HepG2 (cell line): ENCODE measurements around the gene MINDY2. TPM values are rescaled to one million over a fixed set of nuclear protein-coding genes. Genes with fewer than 3 reads are reported as not detected.

Source experiments
- BATF2 ChIP-seq: sonication (generic); formaldehyde crosslinking; IDR thresholded peaks from 2 replicates; pipeline ENCODE4 v1.8.0; 2022; ENCODE audit warnings: mild to moderate bottlenecking, missing genetic modification reagents, moderate library complexity
- CEBPB ChIP-seq: IDR thresholded peaks from 2 replicates; pipeline ENCODE4 v1.6.1; 2011; ENCODE audit warnings: low read depth, low read length, improper control_type of control experiment, borderline replicate concordance
- MAZ ChIP-seq, 2 experiments: sonication (generic) in 1 of 2; formaldehyde crosslinking in 1 of 2; IDR thresholded peaks; 2 replicates each; pipeline versions ENCODE4 v1.5.0 to v1.6.1; 2012 to 2020; ENCODE audit warnings: low read depth in 2 of 2, mild to moderate bottlenecking in 2 of 2, borderline replicate concordance in 1 of 2, improper control_type of control experiment in 1 of 2, low read length in 1 of 2, missing genetic modification reagents in 1 of 2, moderate library complexity in 1 of 2
- MEIS1 ChIP-seq: sonication (generic); formaldehyde crosslinking; IDR thresholded peaks from 2 replicates; pipeline ENCODE4 v1.9.0; 2021; ENCODE audit warnings: mild to moderate bottlenecking, missing genetic modification reagents, moderate library complexity, borderline replicate concordance
- NR2C2 ChIP-seq: sonication (generic); formaldehyde crosslinking; IDR thresholded peaks from 2 replicates; pipeline ENCODE4 v1.4.0; 2020; ENCODE audit warnings: missing genetic modification reagents, mild to moderate bottlenecking, moderate library complexity, borderline replicate concordance
- ZBTB4 ChIP-seq: sonication (generic); formaldehyde crosslinking; IDR thresholded peaks from 2 replicates; pipeline ENCODE4 v1.4.0; 2020; ENCODE audit warnings: missing genetic modification reagents, mild to moderate bottlenecking, borderline replicate concordance
- ZEB1 ChIP-seq: IDR thresholded peaks from 2 replicates; pipeline ENCODE4 v1.6.1; 2012; ENCODE audit warnings: mild to moderate bottlenecking, low read depth, inconsistent platforms; ENCODE audit not compliant: insufficient replicate concordance
- ZFP36L1 ChIP-seq: sonication (generic); formaldehyde crosslinking; IDR thresholded peaks from 2 replicates; pipeline ENCODE4 v1.8.0; 2022; ENCODE audit warnings: mild to moderate bottlenecking, missing genetic modification reagents, moderate library complexity
- ZNF12 ChIP-seq: sonication (generic); formaldehyde crosslinking; IDR thresholded peaks from 2 replicates; pipeline ENCODE4 v1.5.0; 2020; ENCODE audit warnings: missing genetic modification reagents
- ZNF121 ChIP-seq: sonication (generic); formaldehyde crosslinking; IDR thresholded peaks from 2 replicates; pipeline ENCODE4 v1.5.0; 2020; ENCODE audit warnings: mild to moderate bottlenecking, missing genetic modification reagents
- ZNF331 ChIP-seq: sonication (generic); formaldehyde crosslinking; IDR thresholded peaks from 2 replicates; pipeline ENCODE4 v1.4.0; 2020; ENCODE audit warnings: missing genetic modification reagents
- ZNF460 ChIP-seq: sonication (generic); formaldehyde crosslinking; IDR thresholded peaks from 2 replicates; pipeline ENCODE4 v1.5.1; 2020; ENCODE audit warnings: missing genetic modification reagents, mild to moderate bottlenecking, borderline replicate concordance
- ZNF503 ChIP-seq: sonication (generic); formaldehyde crosslinking; IDR thresholded peaks from 2 replicates; pipeline ENCODE4 v1.4.0; 2020; ENCODE audit warnings: missing genetic modification reagents
- polyA plus RNA-seq, 8 experiments: library from polyadenylated mRNA; depleted of rRNA in 3 of 8; stranded (reverse) in 7 of 8; unstranded in 1 of 8; fragments of >200 nt; fragmentation: Illumina TruSeq in 4 of 8; extraction: Trizol in 4 of 8; gene quantifications; 2 replicates each; pipeline versions ENCODE4 v1.2.1 to v1.2.3, GENCODE V29; 2011 to 2016; ENCODE audit warnings: low read depth in 4 of 8, missing spikeins in 1 of 8, mixed read lengths in 1 of 8; ENCODE audit not compliant: insufficient read depth in 1 of 8
- total RNA-seq, 5 experiments: library from RNA; depleted of rRNA; stranded (reverse); fragments of >200 nt; fragmentation: Illumina TruSeq; extraction: Trizol; gene quantifications; 2 replicates each; pipeline ENCODE4 v1.2.3, GENCODE V29; 2016; ENCODE audit warnings: low read depth in 1 of 5
- TF ChIP-seq, protein P1 (sequence below): sonication (generic); formaldehyde crosslinking; IDR thresholded peaks from 2 replicates; pipeline ENCODE4 v1.8.0; 2022; ENCODE audit warnings: missing genetic modification reagents, mild to moderate bottlenecking, moderate library complexity, borderline replicate concordance
- TF ChIP-seq, protein P2 (sequence below): sonication (generic); formaldehyde crosslinking; IDR thresholded peaks from 2 replicates; pipeline ENCODE4 v1.5.0; 2020; ENCODE audit warnings: mild to moderate bottlenecking, missing genetic modification reagents, moderate library complexity

Gene MINDY2
- total and polyA plus RNA-seq, 2 of the 13 experiments (the other 11 are each of a cell fraction or from before 2014, with no cell fraction given), result 7.2 to 12.6 TPM

DNA sequence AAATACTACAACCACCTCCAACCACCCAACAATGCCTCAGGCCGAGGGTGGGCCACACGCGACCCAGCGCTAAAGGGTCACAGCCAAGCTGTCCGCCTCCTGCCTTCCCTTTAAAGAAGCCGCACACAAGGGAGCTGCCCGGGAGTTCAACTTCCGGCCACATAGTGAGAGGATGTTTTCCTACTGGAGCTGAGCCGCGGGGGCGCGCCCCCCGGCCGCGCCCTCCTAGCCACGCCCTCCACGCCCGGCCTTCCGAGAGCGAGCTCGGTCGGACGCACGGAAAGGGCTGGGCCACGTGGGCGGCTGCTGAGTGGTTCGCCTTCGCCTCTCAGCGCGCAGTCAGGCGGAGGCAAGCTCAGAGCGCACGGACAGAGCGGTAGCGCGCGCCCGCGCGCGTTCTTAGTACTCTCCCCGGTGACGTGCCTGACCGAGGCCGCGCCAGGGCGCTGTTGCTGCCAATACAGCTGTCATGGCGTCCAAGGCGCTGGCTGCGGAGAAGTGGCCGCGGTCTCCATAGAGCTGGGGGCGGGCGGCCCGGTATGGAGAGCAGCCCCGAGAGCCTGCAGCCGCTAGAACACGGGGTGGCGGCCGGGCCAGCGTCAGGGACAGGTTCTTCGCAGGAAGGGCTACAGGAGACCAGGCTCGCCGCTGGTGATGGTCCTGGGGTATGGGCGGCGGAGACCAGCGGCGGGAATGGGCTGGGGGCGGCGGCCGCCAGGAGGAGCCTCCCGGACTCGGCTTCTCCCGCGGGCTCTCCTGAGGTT lies at the start of gene MINDY2 (continued):
- TF ChIP-seq MEIS1 (peak; percentile 93; the same call in 1 of the 2 replicates), ZNF503 (CRISPR knock-in tag) (peak; percentile 78; the same call in 1 of the 2 replicates), ZBTB4 (CRISPR knock-in tag) (peak; percentile 50; the same call in 1 of the 2 replicates), ZFP36L1 (CRISPR knock-in tag) (no peak; the same call in 1 of the 2 replicates), ZNF12 (CRISPR knock-in tag) (0 out of 2 replicates have a peak, but pooled peaks have one; percentile 24), ZNF460 (CRISPR knock-in tag) (no peak; the same call in 1 of the 2 replicates), BATF2 (0 out of 2 replicates have a peak, but pooled peaks have one; percentile 89), CEBPB (no peak), ZNF331 (CRISPR knock-in tag) (peak; percentile 71; the same call in 1 of the 2 replicates), MAZ (IDR thresholded peaks at IDR 0.05; ENCODE audit: borderline replicate concordance, low read depth, low read length) (0 out of 2 replicates have a peak, but pooled peaks have one; percentile 37), MAZ (CRISPR knock-in tag; IDR thresholded peaks at IDR 0.05; ENCODE audit: low read depth) (peak; percentile 58), ZNF121 (CRISPR knock-in tag) (0 out of 2 replicates have a peak, but pooled peaks have one; percentile 56), ZEB1 (no peak), NR2C2 (peak; percentile 79)
- TF ChIP-seq, protein P1, sequence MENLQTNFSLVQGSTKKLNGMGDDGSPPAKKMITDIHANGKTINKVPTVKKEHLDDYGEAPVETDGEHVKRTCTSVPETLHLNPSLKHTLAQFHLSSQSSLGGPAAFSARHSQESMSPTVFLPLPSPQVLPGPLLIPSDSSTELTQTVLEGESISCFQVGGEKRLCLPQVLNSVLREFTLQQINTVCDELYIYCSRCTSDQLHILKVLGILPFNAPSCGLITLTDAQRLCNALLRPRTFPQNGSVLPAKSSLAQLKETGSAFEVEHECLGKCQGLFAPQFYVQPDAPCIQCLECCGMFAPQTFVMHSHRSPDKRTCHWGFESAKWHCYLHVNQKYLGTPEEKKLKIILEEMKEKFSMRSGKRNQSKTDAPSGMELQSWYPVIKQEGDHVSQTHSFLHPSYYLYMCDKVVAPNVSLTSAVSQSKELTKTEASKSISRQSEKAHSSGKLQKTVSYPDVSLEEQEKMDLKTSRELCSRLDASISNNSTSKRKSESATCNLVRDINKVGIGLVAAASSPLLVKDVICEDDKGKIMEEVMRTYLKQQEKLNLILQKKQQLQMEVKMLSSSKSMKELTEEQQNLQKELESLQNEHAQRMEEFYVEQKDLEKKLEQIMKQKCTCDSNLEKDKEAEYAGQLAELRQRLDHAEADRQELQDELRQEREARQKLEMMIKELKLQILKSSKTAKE (CRISPR knock-in tag), result peak; percentile 70; the same call in 1 of the 2 replicates
- TF ChIP-seq, protein P2, sequence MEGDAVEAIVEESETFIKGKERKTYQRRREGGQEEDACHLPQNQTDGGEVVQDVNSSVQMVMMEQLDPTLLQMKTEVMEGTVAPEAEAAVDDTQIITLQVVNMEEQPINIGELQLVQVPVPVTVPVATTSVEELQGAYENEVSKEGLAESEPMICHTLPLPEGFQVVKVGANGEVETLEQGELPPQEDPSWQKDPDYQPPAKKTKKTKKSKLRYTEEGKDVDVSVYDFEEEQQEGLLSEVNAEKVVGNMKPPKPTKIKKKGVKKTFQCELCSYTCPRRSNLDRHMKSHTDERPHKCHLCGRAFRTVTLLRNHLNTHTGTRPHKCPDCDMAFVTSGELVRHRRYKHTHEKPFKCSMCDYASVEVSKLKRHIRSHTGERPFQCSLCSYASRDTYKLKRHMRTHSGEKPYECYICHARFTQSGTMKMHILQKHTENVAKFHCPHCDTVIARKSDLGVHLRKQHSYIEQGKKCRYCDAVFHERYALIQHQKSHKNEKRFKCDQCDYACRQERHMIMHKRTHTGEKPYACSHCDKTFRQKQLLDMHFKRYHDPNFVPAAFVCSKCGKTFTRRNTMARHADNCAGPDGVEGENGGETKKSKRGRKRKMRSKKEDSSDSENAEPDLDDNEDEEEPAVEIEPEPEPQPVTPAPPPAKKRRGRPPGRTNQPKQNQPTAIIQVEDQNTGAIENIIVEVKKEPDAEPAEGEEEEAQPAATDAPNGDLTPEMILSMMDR (CRISPR knock-in tag), result peak; percentile 74
